Measurements from ENCODE around the gene ANAPC1. TPM values are rescaled to one million over a fixed set of nuclear protein-coding genes. Genes with fewer than 3 reads are reported as not detected.

The ANAPC1 gene
- total and polyA plus RNA-seq, 9 of the 15 experiments (the other 6 are each of a cell fraction or from before 2014, with no cell fraction given) = 14.0 to 126 (median 78.2) TPM

GRCh38 chr2:111918383-111918806 is 34.4 kb upstream of the ANAPC1 start (continued):
- TF ChIP-seq E2F6 (IDR thresholded peaks at IDR 0.05; ENCODE audit: borderline replicate concordance in 1 of 2, extremely low read depth in 1 of 2, insufficient read depth in 1 of 2, insufficient read length in 1 of 2, low read depth in 1 of 2, low read length in 1 of 2, poor library complexity in 1 of 2, severe bottlenecking in 1 of 2) (no peak), ZNF140 (CRISPR knock-in tag; IDR thresholded peaks at IDR 0.05) (no peak), PML (IDR thresholded peaks at IDR 0.05; ENCODE audit: low read length) (peak; percentile 42; the same call in 1 of the 2 replicates), KDM1A (IDR thresholded peaks at IDR 0.05) (peak; percentile 57 to 66), SMAD1 (IDR thresholded peaks at IDR 0.05; ENCODE audit: low read depth, low read length, partially characterized antibody) (no peak), L3MBTL2 (IDR thresholded peaks at IDR 0.05) (0 out of 2 replicates have a peak, but pooled peaks have one; percentile 8), XRCC4 (IDR thresholded peaks at IDR 0.05; ENCODE audit: extremely low read depth, insufficient read depth, insufficient read length) (no peak), RCOR1 (IDR thresholded peaks at IDR 0.05; ENCODE audit: borderline replicate concordance in 1 of 2, low read depth in 2 of 2, low read length in 2 of 2) (peak in 1 of 2 experiments; percentile 77; a peak in 2 of 4 replicates), THAP7 (CRISPR knock-in tag; IDR thresholded peaks at IDR 0.05) (no peak), FOXJ3 (CRISPR knock-in tag; IDR thresholded peaks at IDR 0.05) (no peak), TRIM24 (IDR thresholded peaks at IDR 0.05) (peak; percentile 75 to 77), SMAD4 (CRISPR knock-in tag; conservative IDR thresholded peaks at IDR 0.05) (peak; percentile 30; the same call in 1 of the 2 replicates), MEIS2 (IDR thresholded peaks at IDR 0.05; ENCODE audit: partially characterized antibody) (peak; percentile 80), CBFA2T3 (IDR thresholded peaks at IDR 0.05) (peak; percentile 89), REST (IDR thresholded peaks at IDR 0.05; ENCODE audit: borderline replicate concordance) (peak; percentile 73), REST (CRISPR knock-in tag; IDR thresholded peaks at IDR 0.05; ENCODE audit: low read depth) (no peak), HIVEP1 (CRISPR knock-in tag; IDR thresholded peaks at IDR 0.05) (no peak), POLR2AphosphoS5 (IDR thresholded peaks at IDR 0.05; ENCODE audit: control insufficient read depth, insufficient read depth, low read depth, low read length) (0 out of 2 replicates have a peak, but pooled peaks have one; percentile 59)

Measured in K562 (cell line).